ENCODE results near the gene MMRN2. TPM values are rescaled to one million over a fixed set of nuclear protein-coding genes. Genes with fewer than 3 reads are reported as not detected.

The MMRN2 gene
- total and polyA plus RNA-seq, 2 of the 8 experiments (the other 6 are each of a cell fraction or from before 2014, with no cell fraction given), result 1.2 TPM

DNA sequence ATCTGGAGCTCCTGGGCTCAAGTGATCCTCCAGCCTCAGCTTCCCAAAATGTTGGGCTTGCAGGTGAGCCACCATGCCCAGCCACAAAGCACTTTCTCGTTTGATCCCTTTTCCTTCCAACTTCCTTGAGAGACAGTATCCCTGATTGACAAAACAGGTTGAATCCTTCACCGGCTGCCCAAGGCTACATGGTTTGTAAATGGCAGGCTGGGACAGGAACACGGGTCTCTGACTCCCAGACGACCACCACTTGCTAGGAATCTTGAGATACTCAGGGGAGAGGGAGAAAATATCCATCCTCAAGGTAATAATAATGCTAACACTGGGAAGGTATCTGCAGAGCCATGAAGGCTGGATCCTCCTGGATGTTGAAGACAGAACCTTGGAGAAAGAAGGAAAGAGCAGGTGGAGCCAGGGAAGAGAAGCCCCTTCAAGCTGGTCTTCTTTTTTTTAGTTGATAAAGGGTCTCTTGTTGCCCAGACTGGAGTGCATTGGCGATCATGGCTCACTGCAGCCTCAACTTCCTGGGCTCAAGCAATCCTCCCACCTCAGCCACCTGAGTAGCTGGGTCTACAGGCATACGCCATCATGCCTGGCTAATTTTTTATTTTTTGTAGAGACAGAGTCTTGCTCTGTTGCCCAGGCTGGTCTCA, 19.8 kb downstream of the MMRN2 start:
- 89% methylated on average over 6 of the region's 6 CpGs; no CpG with 5 or more reads in 1 of the 2 experiments for WGBS, 2 experiments (ENCODE audit: extremely low coverage in 1 of 2, insufficient coverage in 1 of 2, insufficient read length in 1 of 2, insufficient replicate concordance in 2 of 2, low coverage in 1 of 2, low lambda C conversion rate in 2 of 2, missing lambda C conversion rate in 1 of 2)
- Histone ChIP-seq H4K20me1 (replicated peaks in 1 of 2; ENCODE audit: control insufficient read depth in 1 of 2, insufficient read depth in 2 of 2, low read length in 2 of 2) (peaks cover 0 to 1% of the 10 kb centered on the region in 2 experiments), H2BK12ac (ENCODE audit: low read depth, low read length) (no peak overlapping the region), H3K9me3 (ENCODE audit: insufficient read depth in 2 of 2, low read depth in 1 of 2, low read length in 1 of 2) (no peaks in the 10 kb centered on the region), H3K27ac (ENCODE audit: low read depth, low read length) (no peak overlapping the region), H3K79me1 (ENCODE audit: low read depth, low read length) (no peaks in the 10 kb centered on the region), H2BK5ac (ENCODE audit: low read depth, low read length) (no peak overlapping the region), H3K4me1 (replicated peaks in 1 of 4; ENCODE audit: control insufficient read depth in 3 of 4, insufficient read depth in 4 of 4, low read length in 3 of 4) (no peaks in the 10 kb centered on the region; a peak in 1 of 7 replicates), H2AK5ac (ENCODE audit: low read depth, low read length) (no peak overlapping the region), H2AFZ (ENCODE audit: low read length) (no peak overlapping the region), H3K23me2 (ENCODE audit: low read depth, low read length) (no peaks in the 10 kb centered on the region), H3K14ac (ENCODE audit: insufficient read length) (no peak overlapping the region), H3K4me2 (ENCODE audit: insufficient read depth in 1 of 2, low read depth in 2 of 2, low read length in 2 of 2) (no peak overlapping the region), H3K79me2 (ENCODE audit: control insufficient read depth in 1 of 2, insufficient read depth in 2 of 2, low read length in 2 of 2) (no peaks in the 10 kb centered on the region), H3K56ac (replicated peaks; ENCODE audit: insufficient read length, low read depth, low read length) (no peak overlapping the region), H3K4me3 (ENCODE audit: extremely low read depth in 1 of 4, insufficient read depth in 2 of 4, low read depth in 3 of 4, low read length in 4 of 4) (no peak overlapping the region), H3K27me3 (replicated peaks in 1 of 4; ENCODE audit: control insufficient read depth in 3 of 4, extremely low read depth in 1 of 4, insufficient read depth in 3 of 4, low read length in 3 of 4) (peaks cover 0 to 3% (median 0%) of the 10 kb centered on the region in 4 experiments; a peak in 2 of 7 replicates), H3K23ac (ENCODE audit: insufficient read length) (no peak overlapping the region), H4K5ac (ENCODE audit: insufficient read length, low read depth, low read length) (no peak overlapping the region), H3K36me3 (ENCODE audit: control insufficient read depth in 2 of 4, insufficient read depth in 4 of 4, low read length in 3 of 4) (peaks cover 0 to 2% (median 0%) of the 10 kb centered on the region in 4 experiments; a peak in 1 of 8 replicates), H3K18ac (ENCODE audit: extremely low read depth, low read length) (no peak overlapping the region), H3K4ac (replicated peaks; ENCODE audit: insufficient read length, low read depth, low read length) (no peak overlapping the region), H2BK20ac (ENCODE audit: low read length) (0 out of 2 replicates have a peak overlapping the region, but pooled peaks have one; percentile 32), H2BK15ac (ENCODE audit: low read length) (no peak overlapping the region), H3K9ac (replicated peaks in 1 of 4; ENCODE audit: extremely low read depth in 1 of 4, low read depth in 3 of 4, low read length in 3 of 4) (no peak overlapping the region), H4K91ac (replicated peaks; ENCODE audit: insufficient read length, low read length) (no peak overlapping the region), H2BK120ac (replicated peaks; ENCODE audit: low read depth, low read length) (no peak overlapping the region), H4K8ac (ENCODE audit: extremely low read depth, insufficient read depth, low read length) (no peak overlapping the region)
- DNase-seq (ENCODE audit: low read depth in 1 of 2, low spot score in 2 of 2) (no peak), FAIRE-seq (no peak)
- CTCF ChIA-PET (ENCODE audit: partially characterized antibody), result interaction anchor here (0.5 to 26.4 kb wide), 17 partner anchors 8 to 272 kb away, joined by 3 to 975 read pairs (median 5); partner anchors contain the start of genes ADIRF, MMRN2 and SNCG
- POLR2A ChIA-PET (ENCODE audit: partially characterized antibody), result interaction anchor here (0.6 to 1.7 kb wide), 6 partner anchors 11 to 447 kb away, joined by 3 to 5 read pairs (median 4); no protein-coding TSS in a partner anchor
- no peak for TF ChIP-seq PHF8 (conservative IDR thresholded peaks at IDR 0.05; ENCODE audit: low read depth, low read length)
- no peak for TF ChIP-seq RNF2 (IDR thresholded peaks at IDR 0.05; ENCODE audit: borderline replicate concordance, low read depth, low read length, missing control alignments, poor library complexity, severe bottlenecking)
- no peak for TF ChIP-seq SP4 (IDR thresholded peaks at IDR 0.05; ENCODE audit: low read length)
- TF ChIP-seq POLR2A (IDR thresholded peaks at IDR 0.05; ENCODE audit: control extremely low read depth in 1 of 2, low read depth in 2 of 2, low read length in 2 of 2), result no peak
- TF ChIP-seq HDAC2 (IDR thresholded peaks at IDR 0.05; ENCODE audit: borderline replicate concordance in 1 of 2, low read depth in 2 of 2, low read length in 2 of 2), result no peak
- TF ChIP-seq JUN (IDR thresholded peaks at IDR 0.05; ENCODE audit: low read depth, low read length), result no peak
- TF ChIP-seq, protein P1, sequence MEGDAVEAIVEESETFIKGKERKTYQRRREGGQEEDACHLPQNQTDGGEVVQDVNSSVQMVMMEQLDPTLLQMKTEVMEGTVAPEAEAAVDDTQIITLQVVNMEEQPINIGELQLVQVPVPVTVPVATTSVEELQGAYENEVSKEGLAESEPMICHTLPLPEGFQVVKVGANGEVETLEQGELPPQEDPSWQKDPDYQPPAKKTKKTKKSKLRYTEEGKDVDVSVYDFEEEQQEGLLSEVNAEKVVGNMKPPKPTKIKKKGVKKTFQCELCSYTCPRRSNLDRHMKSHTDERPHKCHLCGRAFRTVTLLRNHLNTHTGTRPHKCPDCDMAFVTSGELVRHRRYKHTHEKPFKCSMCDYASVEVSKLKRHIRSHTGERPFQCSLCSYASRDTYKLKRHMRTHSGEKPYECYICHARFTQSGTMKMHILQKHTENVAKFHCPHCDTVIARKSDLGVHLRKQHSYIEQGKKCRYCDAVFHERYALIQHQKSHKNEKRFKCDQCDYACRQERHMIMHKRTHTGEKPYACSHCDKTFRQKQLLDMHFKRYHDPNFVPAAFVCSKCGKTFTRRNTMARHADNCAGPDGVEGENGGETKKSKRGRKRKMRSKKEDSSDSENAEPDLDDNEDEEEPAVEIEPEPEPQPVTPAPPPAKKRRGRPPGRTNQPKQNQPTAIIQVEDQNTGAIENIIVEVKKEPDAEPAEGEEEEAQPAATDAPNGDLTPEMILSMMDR (IDR thresholded peaks at IDR 0.05; ENCODE audit: control extremely low read depth in 1 of 3, insufficient read depth in 1 of 3, low read depth in 1 of 3, low read length in 3 of 3), result no peak
- no peak for TF ChIP-seq GTF2F1 (IDR thresholded peaks at IDR 0.05; ENCODE audit: borderline replicate concordance, low read depth, low read length)
- TF ChIP-seq CHD1 (IDR thresholded peaks at IDR 0.05; ENCODE audit: low read depth, low read length), result no peak
- no peak for TF ChIP-seq YY1 (IDR thresholded peaks at IDR 0.05; ENCODE audit: low read depth, low read length)
